Measurements from ENCODE around the gene TMEM218.

TMEM218 gene

DNA sequence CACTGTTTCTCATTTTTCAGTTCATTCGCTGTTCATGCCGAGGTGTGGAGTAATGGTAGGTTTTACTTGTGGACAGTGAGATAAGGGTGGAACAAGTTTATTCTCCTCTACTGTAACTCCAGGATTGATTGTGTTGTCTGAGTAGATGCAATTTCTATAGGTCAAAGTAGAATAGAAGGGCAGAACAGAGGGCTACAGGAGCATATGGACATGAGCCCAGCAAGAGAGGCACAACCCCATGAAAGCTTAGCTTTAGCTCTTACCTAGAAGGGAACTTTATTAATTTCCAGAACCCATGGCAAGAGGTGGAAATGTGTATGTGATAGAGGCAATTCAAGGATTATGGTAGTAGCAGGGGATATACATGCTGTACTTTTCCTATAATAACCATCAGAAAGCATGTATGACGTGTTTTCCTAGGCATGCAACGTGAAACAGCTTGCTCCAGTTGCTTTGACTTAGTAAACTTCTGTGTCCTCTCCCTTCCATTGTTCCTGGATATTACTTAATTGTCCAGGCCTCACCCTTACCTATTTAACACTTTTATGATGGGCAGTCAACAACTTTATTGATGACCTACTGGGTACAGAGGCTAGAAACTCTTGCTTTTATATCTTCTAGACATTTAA, 62.1 kb downstream of the TMEM218 start:
- Mint-ChIP-seq H3K4me3 (no peak overlapping the region), H3K27ac (ENCODE audit: low read depth) (no peak overlapping the region), H3K27me3 (no peaks in the 10 kb centered on the region), H3K36me3 (ENCODE audit: insufficient read depth) (peaks cover 2% of the 10 kb centered on the region), H3K9me3 (no peaks in the 10 kb centered on the region), H3K4me1 (no peaks in the 10 kb centered on the region)
- no peak for ATAC-seq (replicated peaks; ENCODE audit: extremely low read depth, poor library complexity, severe bottlenecking)
- DNase-seq (ENCODE audit: low spot score in 2 of 2): no peak

Measured in central memory CD8-positive, alpha-beta T cell (primary cell).